Fibroblast of skin of scalp (primary cell): ENCODE data around the gene EGFLAM.

ENCODE experiments used
- DNase-seq: peaks from one replicate; pipeline ENCODE4 v3.0.0-alpha.2; 2013

The EGFLAM gene

DNA sequence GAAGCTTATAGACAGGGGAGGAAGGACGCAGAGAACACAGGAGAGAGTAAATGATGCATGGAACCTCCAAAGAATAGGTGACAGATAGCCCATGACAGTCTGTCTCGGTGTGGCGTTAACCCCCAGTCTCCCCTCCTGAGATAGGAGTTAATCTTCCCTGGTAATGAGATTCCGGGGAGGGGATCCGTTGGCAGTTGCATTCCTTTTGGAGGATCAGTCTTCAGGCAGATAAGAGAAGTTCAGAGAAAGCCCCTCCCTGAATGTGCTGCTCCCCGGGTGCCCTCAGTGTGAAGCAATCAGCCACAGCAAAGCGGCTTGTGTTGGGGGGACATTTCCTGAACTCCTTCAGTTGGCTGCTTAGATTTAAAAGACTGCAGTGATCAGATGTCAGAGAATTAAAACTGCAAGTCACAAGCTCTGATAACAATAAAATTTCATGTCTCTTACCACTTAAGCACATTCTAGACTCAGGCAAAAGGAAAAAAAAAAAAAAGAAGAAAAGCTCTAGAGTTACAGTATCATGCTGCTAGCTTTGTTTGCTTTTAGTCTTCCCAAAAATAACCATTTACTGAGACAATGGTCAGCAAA is 121.1 kb downstream of the EGFLAM start:
- no peak for DNase-seq

DNA sequence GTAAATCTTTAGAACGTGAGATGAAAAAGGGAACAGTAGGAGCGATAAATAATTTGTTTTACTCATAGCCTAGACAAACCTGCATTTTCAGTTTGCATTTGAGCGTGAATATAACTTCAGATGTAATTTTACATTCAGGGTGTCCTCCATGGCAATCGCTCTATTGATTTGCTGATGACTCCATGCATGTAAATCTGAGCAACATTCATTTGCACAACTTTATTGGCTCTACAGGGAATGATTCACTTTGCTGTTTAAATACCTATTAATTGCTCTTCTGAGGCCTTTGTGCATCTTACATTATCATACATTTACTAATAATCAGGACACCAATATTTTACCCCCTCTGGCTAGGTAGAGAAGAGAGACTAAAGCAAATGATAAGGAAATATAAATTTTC is 122.2 kb downstream of the EGFLAM start:
- no peak for DNase-seq

DNA sequence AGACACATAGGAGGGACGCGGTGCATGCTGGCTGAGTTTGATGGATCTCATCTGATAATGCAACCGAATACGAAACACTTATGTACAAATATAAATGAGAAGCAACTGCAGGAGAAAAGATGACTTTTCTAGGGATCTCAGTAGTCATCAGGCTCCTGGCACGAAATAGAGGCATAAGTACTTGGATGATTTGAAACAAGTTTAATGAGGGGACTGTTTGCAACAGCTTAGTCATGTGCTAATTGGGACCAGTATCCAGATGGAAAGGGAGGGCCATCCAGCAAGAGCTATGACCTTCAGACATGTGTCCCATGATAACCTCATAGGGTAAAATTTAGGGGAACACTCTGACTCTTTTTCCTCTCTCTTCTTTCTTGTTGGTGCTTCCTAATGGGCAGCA is 123.0 kb downstream of the EGFLAM start:
- DNase-seq = no peak

DNA sequence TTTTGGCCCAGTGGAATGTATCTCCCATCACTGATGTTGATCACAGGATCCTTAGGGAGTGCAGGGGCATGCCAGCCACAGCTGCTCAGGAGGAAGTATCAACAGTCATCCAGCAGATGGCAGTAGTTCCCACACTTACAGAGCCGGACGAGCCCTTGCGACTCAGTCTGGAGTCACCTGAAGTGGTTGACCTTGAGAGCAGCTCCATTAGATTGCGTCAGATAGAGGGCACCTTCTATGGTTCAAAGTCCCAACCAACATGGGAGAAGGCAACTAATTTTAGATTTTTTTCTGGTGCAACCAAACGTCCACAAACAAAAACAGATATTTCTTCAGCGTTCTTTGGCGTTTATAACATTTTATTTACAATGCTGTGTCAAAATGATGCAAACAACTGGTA is 124.5 kb downstream of the EGFLAM start:
- peak; percentile 69 for DNase-seq

DNA sequence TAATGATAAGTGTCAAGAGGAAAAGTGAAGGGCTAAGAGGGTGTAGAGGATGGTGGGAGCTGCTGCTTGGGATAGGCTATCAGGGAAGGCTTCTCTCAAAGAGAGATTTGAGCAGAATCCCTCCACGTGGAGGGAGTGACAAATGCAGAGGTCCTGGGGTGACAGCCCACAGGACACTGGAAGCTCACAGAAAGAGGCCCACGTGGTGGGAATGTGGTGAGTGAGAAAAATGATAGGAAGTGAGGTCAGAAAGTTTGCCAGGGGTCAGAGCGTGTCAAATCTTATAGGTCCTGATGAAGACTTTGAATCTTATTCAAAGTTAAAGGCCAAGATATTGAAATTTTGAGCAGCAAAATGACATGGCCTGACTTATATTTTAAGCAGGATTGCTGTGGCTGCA is 125.3 kb downstream of the EGFLAM start:
- DNase-seq = no peak

DNA sequence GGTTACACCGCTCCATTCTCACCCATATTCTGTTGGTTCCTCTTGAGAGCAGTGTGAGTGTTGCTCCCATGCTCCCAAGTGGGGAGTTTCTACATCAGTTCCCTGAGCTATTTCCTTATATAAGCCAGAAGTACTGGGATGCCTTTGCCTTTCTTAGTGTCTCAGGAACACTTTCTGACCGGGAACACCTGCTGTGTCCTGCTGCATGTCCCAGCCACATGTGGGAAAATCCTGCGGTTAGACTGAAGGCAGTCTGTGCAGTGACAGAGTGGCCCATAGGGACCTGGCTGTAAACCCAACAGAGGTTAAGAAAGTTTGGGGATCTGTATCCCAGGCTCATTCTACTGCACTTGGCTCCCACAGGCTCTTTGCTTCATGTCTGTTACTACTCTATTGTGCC is 126.0 kb downstream of the EGFLAM start:
- peak; percentile 26 for DNase-seq

DNA sequence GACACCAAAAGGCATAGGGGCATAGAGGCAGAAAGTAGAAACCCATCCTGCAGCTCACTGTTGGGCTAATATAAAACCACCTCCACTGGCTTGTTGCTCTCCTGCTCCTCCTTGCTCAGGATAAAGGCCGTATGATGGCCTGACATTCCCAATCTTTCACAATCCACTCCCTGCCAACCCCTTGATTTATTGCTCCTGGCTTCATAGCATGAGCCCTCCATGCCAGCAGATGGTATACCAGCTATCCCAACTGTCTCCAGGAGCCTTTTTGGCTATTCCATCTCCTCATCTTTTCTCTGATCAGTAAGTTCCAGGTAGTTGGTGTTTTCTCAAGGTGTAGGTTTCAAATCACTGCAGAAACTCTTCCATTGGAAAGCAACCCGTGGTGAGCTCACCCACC is 128.8 kb downstream of the EGFLAM start:
- no peak for DNase-seq

DNA sequence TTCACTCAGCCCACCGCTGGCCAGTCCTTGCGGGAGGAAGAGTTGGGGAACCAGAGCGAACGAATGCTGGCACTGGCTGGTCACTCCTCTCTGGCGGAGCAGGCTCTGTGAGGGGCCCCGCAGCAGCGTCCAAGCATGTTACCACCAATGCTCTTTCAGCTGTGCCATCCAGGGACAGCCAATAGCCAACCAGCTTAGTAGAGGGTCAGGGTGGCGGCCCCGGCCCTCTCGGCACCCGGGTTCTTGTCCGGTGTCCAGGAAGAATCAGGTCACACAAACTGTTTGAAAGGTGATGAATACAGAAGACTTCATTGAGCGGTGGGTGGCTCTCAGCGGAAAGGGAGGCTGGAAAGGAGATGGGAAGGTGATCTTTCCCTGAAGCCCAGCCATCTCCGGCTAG is 135.3 kb downstream of the EGFLAM start:
- no peak for DNase-seq

DNA sequence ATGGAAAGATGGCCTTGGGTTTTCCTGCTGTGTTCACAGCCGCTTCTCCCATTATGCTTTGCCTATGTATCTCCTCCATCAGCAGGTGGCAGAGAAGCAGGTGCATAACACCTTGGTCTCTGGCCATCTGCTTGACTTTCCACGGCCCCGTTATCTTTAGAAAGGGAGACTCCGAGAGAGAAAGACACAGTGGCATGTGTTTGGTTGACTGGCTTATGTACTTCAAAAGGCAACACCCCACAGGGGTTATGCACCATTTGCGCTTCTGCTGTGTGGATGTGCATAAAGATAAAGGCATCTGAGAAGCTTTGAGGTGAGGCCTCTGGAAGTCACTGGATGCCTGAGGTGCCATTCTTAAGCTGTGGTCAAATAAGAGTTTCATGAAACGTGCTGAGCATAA is 138.4 kb downstream of the EGFLAM start:
- DNase-seq = no peak

DNA sequence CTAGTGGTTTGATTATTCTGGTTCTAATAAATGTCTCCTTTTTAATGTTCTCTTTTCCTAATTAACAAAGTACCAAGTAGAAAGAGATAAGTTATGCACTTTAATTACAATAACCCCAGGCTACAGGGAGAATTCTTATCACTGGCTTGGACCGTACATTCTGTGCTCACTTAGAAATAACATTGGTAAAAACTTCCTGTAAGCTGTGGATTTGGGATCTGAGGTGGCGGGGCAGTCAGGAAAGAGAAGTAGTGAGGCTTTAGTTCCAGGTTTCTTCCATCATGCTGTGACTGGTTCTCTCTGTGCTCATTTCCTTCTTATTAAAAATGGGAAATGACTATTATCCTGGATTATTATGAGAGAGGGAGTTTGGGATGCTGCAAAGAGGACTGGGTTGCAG is 142.0 kb downstream of the EGFLAM start:
- no peak for DNase-seq

DNA sequence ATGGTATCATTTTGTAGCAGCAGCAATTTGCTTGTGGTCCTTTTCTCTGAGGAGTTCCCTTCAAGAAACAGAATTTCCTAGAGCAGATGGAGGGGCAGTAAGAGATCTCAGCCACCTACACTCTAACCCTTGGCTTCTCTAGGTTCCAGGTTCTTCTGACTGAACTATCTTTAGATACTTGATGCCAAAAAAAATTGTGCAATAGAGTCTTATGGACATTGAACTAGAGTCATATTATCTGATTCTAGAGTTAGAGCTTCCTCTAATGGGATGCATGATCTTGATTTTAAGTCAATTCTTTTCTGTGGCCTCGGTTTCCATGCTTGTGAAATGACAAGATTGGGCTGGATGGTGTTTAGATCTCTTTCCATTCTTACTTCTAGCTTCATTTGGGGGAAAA is 142.8 kb downstream of the EGFLAM start:
- DNase-seq = no peak

DNA sequence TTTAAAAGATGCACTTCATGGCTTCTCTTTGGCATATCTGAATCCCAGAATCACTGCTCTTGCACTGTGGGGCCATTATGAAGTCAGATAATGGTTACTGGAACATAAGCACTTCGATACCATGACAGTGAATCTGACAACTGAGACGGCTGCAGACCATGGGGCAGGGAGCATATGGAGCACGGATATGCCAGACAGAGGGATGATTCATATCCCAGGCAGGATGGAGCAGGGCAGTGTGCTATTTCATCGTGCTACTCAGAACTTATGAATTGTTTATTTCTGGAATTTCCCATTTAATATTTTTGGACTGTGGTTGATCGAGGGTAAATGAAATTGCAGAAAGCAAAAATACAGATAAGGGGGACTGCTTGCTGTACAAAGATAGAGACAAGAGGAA is 145.0 kb downstream of the EGFLAM start:
- DNase-seq = peak; percentile 72

DNA sequence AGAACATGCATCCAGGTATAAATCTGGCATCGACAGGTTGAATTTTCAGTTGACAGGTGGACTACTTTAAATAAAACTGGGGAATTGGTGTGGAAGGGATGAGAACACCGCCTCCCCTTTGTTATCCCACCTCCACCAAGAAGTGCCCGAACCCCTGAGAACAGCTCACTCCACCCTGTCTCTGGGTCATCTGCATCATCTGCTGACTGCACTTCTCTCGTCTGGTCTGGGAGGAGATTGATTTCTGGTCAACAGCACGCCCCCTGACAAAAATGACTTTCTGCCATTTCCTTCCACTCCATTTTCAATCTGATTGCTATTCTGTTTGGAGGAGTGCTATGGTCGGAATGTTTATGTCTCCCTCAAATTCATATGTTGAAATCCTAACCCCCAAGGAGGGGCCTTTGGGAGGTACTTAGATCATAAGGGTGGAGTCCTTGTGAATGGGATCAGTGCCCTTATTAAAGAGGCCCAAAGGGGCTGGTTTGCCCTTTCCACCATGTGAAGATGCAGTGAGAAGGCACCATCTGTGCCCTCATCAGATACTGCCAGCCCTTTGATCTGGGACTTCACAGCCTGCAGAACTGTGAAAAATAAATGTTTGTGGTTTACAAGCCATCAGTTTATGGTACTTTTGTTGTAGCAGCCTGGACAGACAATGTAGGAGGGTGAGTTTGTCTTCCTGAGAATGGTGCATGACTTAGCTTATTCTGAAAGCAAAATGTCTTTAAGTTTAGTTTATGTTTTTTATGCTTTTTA is 145.7 kb downstream of the EGFLAM start:
- DNase-seq = no peak

DNA sequence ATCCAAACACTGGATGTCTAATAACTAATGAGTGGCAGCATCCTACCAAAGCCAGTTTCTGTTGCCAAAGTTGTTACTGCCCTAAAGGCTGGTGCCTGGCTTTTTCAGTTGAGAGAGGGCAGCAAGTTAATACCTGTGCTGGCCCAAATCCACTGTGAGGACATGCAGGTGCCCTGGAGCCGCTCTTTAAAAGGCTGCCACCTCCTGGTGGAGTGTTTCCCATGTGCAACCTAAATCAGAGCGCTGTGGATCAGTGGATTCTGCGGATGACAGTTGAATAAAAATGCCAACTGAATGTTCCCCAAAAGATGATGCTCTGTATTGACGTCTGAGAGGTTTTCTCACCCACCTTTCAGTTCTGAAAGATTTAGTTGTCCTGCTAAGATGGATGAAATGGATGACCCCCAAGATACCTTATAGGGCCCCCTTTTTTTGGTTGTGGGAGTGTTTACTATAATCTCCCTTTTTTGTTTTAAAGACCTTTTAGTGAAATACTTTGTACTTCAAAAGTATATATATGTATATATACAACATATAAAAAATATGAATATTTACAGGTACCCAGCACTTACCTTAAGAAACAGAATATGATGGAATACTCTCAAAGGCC is 146.4 kb downstream of the EGFLAM start:
- no peak for DNase-seq

DNA sequence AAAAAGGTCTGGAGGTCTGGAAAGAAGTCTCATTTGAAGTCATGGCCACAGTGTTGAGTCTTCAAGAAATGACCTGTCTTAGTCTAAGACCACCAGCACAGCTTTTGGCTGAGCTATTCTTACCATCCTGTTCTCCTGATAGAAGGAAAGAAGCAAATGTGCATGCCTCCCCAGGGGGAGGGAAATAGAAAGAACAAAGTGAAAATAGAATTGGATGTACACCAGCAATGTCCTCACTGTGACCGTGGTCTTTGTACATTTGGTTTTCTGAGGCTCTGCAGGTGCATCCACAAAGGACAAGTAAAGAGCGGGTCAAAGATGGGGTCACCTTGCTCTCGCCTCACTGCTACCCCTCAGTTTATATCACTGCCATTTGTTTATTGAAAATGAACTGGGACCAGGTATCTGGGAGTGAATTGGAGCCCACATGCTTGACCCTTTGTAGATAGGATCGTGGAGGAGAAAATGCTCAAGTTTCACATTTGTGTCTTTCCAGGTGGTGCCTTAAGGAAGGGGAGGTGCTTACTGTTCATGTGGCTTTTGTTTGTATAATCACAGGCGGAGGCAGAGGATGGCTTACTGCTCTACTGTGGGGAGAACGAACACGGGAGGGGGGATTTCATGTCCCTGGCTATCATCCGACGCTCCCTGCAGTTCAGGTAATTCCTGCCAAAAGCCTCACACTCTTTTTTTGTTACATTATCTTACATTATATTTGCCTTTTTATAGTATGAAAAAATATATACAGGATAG is 150.3 kb downstream of the EGFLAM start:
- DNase-seq = no peak

DNA sequence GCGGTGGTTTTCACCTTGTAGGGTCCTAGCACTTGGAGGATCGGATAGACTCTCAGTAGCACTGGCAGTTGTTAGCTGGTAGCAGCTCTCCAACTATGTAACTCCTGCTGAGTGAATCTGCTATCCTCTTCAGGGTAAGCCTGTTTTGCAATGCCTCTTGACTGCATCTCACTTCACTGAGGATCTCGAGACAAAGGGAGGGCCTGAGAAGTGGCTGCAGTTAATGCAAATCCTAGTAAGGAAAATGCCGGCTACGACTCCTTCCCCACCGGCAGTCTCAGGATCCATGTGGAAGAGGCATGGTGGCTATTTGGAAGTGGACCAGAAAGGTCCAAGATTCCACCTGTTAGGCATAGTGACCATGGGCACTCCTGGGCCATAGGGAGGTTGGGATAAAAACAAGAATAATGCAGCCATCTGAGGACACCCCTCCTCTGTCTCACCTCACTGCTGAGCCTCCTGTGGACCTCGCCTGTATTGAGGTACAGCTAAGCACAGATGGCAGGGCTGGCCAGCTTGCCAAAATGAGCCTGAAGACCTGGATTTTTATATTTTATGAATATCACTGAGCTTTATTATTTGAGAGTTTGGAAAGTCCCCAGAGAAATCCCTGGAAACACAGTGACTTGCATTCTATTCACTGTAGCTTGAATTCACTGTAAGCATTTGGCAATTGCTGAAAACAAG is 152.1 kb downstream of the EGFLAM start:
- no peak for DNase-seq

DNA sequence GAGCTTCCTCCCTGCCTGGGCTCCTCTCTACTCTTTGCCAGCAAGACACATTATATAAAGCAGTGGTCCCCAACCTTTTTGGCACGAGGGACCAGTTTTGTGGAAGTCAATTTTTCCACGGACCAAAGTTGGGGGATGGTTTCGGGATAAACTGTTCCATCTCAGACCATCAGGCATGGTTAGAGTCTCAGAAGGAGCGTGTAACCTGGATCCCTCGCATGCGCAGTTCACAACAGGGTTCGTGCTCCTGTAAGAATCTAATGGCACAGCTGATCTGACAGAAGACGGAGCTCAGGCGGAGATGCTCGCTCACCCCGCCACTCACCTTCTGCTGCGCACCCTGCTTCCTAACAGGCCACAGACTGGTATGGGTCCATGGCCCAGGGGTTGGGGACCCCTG is 155.3 kb downstream of the EGFLAM start:
- DNase-seq = no peak

DNA sequence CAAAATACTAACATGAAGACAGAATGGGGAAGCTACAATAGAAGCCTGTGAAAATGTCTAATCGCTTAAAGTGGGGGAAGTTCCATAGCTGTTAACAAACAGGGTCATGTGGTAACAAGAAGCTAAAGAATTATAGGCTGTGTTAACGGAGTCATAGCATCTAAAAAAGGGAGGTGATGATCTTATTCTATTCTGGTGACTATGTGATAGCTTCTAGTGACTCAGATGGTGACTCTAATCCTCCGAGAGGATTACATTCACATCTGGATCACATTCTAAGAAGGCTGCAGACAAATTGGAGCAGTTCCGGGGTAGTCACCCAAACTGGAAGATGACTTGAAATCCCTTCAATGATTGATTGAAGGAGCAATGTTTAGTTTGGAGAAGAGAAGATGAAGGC is 156.0 kb downstream of the EGFLAM start:
- DNase-seq = peak; percentile 80

DNA sequence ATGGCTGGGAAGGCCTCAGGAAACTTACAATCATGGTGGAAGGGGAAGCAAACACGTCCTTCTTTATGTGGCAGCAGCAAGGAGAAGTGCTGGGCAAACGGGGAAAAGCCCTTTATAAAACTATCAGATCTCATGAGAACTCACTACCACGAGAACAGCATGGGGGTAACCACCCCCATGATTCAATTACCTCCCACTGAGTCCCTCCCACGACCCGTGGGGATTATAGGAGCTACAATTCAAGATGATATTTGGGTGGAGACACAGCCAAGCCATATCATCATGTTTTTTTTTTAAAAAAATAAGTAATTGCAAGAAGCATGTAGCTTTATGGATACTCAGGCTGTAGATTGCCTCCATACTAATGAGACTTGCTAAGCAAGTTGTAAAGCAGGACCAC is 157.4 kb downstream of the EGFLAM start:
- DNase-seq = peak; percentile 59

DNA sequence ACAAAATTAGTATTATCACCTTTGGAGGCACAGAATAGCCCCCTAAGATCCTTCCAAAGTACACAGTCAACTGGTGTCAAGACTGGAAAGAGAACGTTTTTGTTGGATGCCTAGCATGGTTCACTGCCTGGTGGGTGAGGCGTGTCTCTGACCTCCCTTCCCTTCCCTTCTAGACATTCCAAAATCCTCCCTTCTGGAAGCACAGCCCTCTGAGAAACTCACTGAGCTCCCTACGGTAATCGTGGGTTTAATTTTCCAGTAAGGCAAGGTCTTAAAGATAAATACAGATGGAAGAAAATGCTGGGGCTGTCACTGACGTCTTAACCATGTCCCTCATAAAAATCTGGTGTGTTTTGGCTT is 159.3 kb downstream of the EGFLAM start:
- DNase-seq = peak; percentile 22

DNA sequence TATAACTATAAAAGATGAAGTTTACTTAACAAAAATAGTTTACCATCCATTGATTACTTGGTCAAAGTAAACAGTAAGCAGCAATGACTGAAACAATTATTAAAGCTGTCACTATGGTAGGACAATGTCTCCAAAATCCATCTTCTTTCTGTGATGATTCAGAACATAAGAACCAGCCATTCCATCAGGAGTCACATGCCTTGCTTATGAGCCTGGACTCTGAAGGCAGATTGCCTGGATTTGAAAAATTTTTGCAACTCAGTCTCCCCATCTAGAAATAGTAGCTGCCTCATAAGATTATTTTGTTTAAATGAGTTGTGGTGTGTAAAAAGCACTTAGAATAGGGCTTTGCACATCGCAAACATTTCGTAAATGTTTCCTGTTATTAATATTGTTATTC is 161.9 kb downstream of the EGFLAM start:
- peak; percentile 54 for DNase-seq

DNA sequence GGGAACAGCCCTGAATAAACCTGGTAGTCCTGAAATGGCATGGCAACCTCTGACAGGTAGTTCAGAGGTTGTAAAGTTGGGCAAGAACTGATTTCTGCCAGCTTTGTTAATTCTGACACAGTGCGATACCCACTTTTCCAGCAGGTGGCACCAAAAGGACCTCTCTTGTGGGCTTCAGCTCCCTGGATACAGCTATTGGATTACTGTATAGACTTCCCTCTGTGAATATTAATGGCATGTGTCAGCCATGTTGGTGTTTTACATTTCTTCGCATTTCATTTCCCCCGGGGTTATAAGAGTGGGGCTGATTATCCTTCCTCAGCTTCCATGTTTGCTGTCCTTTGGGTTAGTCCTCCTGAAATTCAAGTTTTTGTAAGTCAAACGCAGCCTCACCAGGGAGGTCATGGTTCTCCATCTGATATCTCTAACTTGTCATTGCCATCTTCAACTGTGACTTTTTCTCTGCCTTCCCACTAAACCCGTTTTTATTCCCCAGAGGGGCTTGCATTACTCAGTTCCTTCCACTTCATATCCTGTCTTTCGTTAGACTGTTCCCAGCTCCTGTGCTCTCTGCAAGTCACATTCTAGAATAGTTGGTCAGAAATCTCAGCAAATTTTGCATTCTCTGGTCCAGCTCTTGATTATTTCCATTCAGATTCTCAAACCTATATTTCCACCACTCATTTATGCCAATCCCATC is 162.5 kb downstream of the EGFLAM start:
- DNase-seq = peak; percentile 92
